Breast epithelium (tissue), 4 donors: Measurements from ENCODE around the gene LDLRAD4. TPM values are rescaled to one million over a fixed set of nuclear protein-coding genes. Genes with fewer than 3 reads are reported as not detected.

Source experiments
- DNase-seq, 2 donors: peaks; one replicate each; pipeline ENCODE4 v3.0.0-alpha.2; 2019; ENCODE audit warnings: low spot score in 2 of 2
- H3K27ac ChIP-seq, 2 donors: fragments of 200-600 bp; sonication (generic) in 1 of 2; one replicate each; pipeline ENCODE4 v1.5.1; 2016 to 2019; ENCODE audit warnings: mild to moderate bottlenecking in 1 of 2
- H3K27me3 ChIP-seq, 2 donors: fragments of 200-600 bp; sonication (generic) in 1 of 2; one replicate each; pipeline versions ENCODE4 v1.5.1 to v1.6.0; 2017 to 2019; ENCODE audit warnings: control low read depth in 1 of 2, mild to moderate bottlenecking in 1 of 2
- H3K36me3 ChIP-seq: fragments of 200-600 bp; one replicate; pipeline ENCODE4 v1.5.1; 2019
- H3K4me1 ChIP-seq, 2 donors: fragments of 200-600 bp; sonication (generic); one replicate each; pipeline ENCODE4 v1.5.1; 2016 to 2019; ENCODE audit warnings: control low read depth in 1 of 2
- H3K4me3 ChIP-seq, 3 donors: fragments of 200-600 bp; sonication (generic); 1 replicate in 2 of 3; 2 replicates in 1 of 3; pipeline ENCODE4 v1.5.1; 2016 to 2019; ENCODE audit warnings: mild to moderate bottlenecking in 3 of 3, moderate library complexity in 2 of 3
- H3K9me3 ChIP-seq, 2 donors: fragments of 200-600 bp; sonication (generic) in 1 of 2; one replicate each; pipeline ENCODE4 v1.5.1; 2016 to 2019; ENCODE audit warnings: control low read depth in 1 of 2
- POLR2A ChIP-seq: fragments of 450-650 bp; IDR thresholded peaks from one replicate; pipeline ENCODE4 v1.6.1; 2016; ENCODE audit warnings: antibody characterized with exemption, mild to moderate bottlenecking, moderate library complexity
- POLR2AphosphoS5 ChIP-seq, 3 donors: sonication (generic); formaldehyde crosslinking; IDR thresholded peaks; one replicate each; pipeline ENCODE4 v1.6.1; 2017; ENCODE audit warnings: antibody characterized with exemption in 3 of 3
- intact Hi-C: fragments of 100-400 bp; cut with DNase I; formaldehyde crosslinking; loops from one replicate; pipeline ENCODE4 v1.15.1; 2023; ENCODE audit warnings: low total_unique reads
- total RNA-seq, 3 donors: library from RNA; depleted of rRNA; stranded (reverse); fragments of >200 nt; gene quantifications; one replicate each; pipeline ENCODE4 v1.1.0, GENCODE V29; 2016
- TF ChIP-seq, protein P1 (sequence below), 3 donors: fragments of 450-650 bp; IDR thresholded peaks; one replicate each; pipeline ENCODE4 v1.5.1; 2016 to 2017; ENCODE audit warnings: antibody characterized with exemption in 3 of 3, mild to moderate bottlenecking in 3 of 3, moderate library complexity in 3 of 3

The LDLRAD4 gene
- total RNA-seq, 3 donors from 2014 or later: 28.5 to 94.3 (median 42.9) TPM

- no peaks in the 10 kb centered on the region for H3K4me1 ChIP-seq
- TF ChIP-seq POLR2AphosphoS5 (IDR thresholded peaks at IDR 0.05) (no peak), POLR2A (no peak)
- TF ChIP-seq, protein P1, sequence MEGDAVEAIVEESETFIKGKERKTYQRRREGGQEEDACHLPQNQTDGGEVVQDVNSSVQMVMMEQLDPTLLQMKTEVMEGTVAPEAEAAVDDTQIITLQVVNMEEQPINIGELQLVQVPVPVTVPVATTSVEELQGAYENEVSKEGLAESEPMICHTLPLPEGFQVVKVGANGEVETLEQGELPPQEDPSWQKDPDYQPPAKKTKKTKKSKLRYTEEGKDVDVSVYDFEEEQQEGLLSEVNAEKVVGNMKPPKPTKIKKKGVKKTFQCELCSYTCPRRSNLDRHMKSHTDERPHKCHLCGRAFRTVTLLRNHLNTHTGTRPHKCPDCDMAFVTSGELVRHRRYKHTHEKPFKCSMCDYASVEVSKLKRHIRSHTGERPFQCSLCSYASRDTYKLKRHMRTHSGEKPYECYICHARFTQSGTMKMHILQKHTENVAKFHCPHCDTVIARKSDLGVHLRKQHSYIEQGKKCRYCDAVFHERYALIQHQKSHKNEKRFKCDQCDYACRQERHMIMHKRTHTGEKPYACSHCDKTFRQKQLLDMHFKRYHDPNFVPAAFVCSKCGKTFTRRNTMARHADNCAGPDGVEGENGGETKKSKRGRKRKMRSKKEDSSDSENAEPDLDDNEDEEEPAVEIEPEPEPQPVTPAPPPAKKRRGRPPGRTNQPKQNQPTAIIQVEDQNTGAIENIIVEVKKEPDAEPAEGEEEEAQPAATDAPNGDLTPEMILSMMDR (IDR thresholded peaks at IDR 0.05): no peak
These were observed 82.2 kb downstream of the LDLRAD4 start for GRCh38 chr18:13300796-13301195.

GRCh38 chr18:13302040-13302439, 83.5 kb downstream of the LDLRAD4 start:
- Histone ChIP-seq H3K36me3 (no peaks in the 10 kb centered on the region), H3K27me3 (no peaks in the 10 kb centered on the region), H3K9me3 (peaks cover 0 to 8% of the 10 kb centered on the region in 2 donors), H3K27ac (no peak overlapping the region), H3K4me3 (no peak overlapping the region), H3K4me1 (no peaks in the 10 kb centered on the region)
- TF ChIP-seq POLR2AphosphoS5 (IDR thresholded peaks at IDR 0.05): no peak
- TF ChIP-seq, protein P1 (IDR thresholded peaks at IDR 0.05): no peak
- no peak for TF ChIP-seq POLR2A
- no peak for DNase-seq
- intact Hi-C loops: no loop called here

More at GRCh38 chr18:13300796-13301195, 82.2 kb downstream of the LDLRAD4 start:
- DNase-seq: no peak
- no peak overlapping the region for H3K27ac ChIP-seq
- no peaks in the 10 kb centered on the region for H3K27me3 ChIP-seq
- peaks cover 0 to 7% of the 10 kb centered on the region in 2 donors for H3K9me3 ChIP-seq
- intact Hi-C loops: no loop called here
- H3K4me3 ChIP-seq: no peak overlapping the region
- no peaks in the 10 kb centered on the region for H3K36me3 ChIP-seq

DNA sequence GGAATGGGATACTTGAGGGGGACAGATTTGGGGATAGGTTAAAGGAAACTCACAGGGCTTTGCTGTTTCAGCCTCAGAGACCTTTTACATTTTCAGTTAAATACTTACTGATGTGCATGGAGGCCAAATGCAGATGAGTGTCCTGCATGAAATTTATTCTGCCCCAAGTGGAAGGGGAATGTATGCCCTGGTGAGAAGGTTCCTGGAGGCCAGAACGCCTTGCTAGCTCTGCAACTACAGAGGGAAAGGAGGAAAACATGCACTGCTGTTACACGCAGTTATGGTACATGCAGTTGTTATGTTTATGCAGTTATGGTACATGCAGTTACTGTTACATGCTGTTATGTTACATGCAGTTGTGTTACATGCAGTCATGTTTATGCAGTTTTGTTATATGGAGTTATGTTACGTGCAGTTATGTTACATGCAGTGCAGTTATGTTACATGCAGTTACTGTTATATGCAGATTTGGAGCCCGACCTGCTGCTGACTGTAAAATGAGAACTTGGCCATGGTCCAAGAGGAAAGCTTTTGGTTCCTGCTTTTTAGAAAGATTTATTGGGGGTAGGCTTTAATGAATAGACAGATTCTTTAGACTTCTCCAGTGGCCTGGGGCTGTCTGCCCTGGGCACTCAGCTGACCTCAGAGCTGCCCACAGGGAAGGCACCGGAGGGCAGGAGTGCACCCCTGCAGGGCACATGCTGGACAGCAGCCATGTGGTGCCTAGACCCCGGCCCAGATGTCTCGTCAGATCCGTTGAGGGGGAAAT, 84.1 kb downstream of the LDLRAD4 start:
- Histone ChIP-seq H3K36me3 (no peaks in the 10 kb centered on the region), H3K27me3 (no peaks in the 10 kb centered on the region), H3K9me3 (peaks cover 0 to 8% of the 10 kb centered on the region in 2 donors), H3K4me1 (no peaks in the 10 kb centered on the region), H3K4me3 (no peak overlapping the region), H3K27ac (no peak overlapping the region)
- DNase-seq: no peak
- TF ChIP-seq, protein P1 (IDR thresholded peaks at IDR 0.05): no peak
- TF ChIP-seq POLR2AphosphoS5 (IDR thresholded peaks at IDR 0.05) (no peak), POLR2A (no peak)
- intact Hi-C loops: no loop called here

DNA sequence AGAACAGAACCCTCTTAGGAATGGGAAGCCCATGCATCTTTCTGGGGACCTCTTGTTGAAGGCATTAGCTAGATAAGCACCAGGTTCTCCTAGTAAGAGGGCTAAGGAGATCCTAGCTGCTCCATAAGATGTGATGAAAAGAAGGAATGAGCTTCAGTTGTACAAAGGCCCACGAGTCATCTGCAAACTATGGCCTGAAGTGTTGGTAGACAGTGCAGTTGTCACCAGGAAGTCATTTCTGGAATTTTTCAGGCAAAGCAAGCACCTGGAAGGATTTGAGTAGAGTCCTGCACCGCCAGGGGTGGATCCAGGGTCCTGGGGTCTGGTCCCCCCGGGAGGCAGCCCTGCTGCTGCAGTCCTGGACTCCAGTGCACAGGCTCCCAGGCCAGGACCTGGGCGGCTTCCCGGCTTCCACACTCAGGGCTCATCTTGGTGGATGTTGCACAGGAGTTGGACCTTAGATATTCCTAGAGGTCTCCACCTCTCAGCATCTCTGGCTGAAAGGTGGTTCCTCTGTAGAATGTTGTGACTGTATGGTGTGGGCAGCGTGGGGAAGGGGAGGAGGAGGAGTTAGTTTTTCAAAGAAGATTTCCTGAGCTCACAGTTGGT, 85.3 kb downstream of the LDLRAD4 start:
- TF ChIP-seq POLR2A (no peak), POLR2AphosphoS5 (IDR thresholded peaks at IDR 0.05) (no peak)
- TF ChIP-seq, protein P1 (IDR thresholded peaks at IDR 0.05): no peak
- DNase-seq: no peak
- no peaks in the 10 kb centered on the region for H3K36me3 ChIP-seq
- no peaks in the 10 kb centered on the region for H3K4me1 ChIP-seq
- intact Hi-C loops: no loop called here
- no peaks in the 10 kb centered on the region for H3K27me3 ChIP-seq
- peaks cover 0 to 8% of the 10 kb centered on the region in 2 donors for H3K9me3 ChIP-seq
- H3K27ac ChIP-seq: no peak overlapping the region
- H3K4me3 ChIP-seq: no peak overlapping the region

DNA sequence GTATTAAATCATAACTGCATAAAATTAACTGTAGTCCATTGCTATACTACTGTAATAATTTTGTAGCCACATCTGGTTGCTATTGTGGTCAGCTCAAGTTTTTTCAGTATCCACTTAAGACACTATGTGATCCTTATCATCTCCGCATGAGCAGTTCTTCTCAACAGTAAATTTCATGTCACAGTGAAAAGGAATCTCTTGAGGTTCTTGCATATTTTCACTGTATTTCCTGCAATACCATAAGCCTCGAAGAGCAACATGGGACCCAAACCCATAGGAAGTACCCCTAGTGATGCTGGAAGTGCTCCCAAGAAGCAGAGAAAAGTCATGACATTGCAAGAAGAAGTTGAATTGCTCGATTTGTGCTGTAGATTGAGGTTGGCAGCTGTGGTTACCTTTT, 86.7 kb downstream of the LDLRAD4 start:
- no peaks in the 10 kb centered on the region for H3K4me1 ChIP-seq
- TF ChIP-seq POLR2A (no peak), POLR2AphosphoS5 (IDR thresholded peaks at IDR 0.05) (no peak)
- TF ChIP-seq, protein P1 (IDR thresholded peaks at IDR 0.05): no peak
- H3K27ac ChIP-seq: no peak overlapping the region
- no peaks in the 10 kb centered on the region for H3K27me3 ChIP-seq
- DNase-seq: no peak
- no peaks in the 10 kb centered on the region for H3K36me3 ChIP-seq
- H3K9me3 ChIP-seq: peaks cover 0 to 8% of the 10 kb centered on the region in 2 donors
- no peak overlapping the region for H3K4me3 ChIP-seq
- intact Hi-C loops: no loop called here
